ENCODE measurements around the gene RNF213.

RNF213 gene

DNA sequence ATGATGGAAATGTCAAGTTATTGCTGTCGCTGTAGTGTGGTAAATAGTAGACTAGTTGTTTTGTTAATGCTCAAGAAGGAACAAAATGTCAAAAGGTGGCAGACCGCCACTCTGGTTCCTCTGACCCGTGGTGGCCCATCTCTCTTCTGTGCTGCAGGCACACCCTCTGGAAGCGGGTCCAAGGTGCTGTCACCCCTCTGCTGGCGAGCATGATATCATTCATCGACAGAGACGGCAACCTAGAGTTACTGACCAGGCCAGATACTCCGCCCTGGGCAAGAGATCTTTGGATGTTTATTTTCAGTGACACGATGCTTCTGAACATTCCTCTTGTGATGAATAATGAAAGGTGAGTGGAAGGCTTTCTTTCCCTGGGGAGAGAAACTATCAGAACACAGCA lies 97.5 kb downstream of the RNF213 start:
- ChIA-PET POLR2A (no interaction called here), CTCF (no interaction called here)
- TF ChIP-seq, protein P1, sequence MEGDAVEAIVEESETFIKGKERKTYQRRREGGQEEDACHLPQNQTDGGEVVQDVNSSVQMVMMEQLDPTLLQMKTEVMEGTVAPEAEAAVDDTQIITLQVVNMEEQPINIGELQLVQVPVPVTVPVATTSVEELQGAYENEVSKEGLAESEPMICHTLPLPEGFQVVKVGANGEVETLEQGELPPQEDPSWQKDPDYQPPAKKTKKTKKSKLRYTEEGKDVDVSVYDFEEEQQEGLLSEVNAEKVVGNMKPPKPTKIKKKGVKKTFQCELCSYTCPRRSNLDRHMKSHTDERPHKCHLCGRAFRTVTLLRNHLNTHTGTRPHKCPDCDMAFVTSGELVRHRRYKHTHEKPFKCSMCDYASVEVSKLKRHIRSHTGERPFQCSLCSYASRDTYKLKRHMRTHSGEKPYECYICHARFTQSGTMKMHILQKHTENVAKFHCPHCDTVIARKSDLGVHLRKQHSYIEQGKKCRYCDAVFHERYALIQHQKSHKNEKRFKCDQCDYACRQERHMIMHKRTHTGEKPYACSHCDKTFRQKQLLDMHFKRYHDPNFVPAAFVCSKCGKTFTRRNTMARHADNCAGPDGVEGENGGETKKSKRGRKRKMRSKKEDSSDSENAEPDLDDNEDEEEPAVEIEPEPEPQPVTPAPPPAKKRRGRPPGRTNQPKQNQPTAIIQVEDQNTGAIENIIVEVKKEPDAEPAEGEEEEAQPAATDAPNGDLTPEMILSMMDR (IDR thresholded peaks at IDR 0.05; ENCODE audit: insufficient read depth, low read length, missing control alignments): no peak
- no peak overlapping the region for H3K4me3 ChIP-seq (ENCODE audit: low read depth, low read length)
- no peak for DNase-seq (ENCODE audit: low read depth, low spot score)

DNA sequence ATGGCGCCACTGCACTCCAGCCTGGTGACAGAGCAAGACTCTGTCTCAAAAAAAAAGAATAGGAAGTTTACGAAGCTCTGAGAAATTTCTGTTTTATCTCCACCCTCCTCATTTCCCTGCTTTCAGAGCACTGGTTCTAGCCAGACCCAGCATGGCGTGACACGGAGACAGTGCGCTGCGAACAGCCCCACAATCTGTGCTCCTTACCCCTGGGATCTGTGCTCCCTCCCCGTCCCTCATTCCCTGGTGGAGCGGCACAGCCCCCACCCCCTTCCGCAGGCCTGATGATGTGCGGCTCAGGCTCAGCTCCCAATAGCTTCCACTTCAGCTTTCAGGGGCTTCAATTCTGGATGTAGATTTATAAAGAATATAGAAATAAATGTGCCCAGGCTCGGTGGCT lies 98.2 kb downstream of the RNF213 start:
- no peak for DNase-seq (ENCODE audit: low read depth, low spot score)
- CTCF ChIA-PET: no interaction called here
- H3K4me3 ChIP-seq (ENCODE audit: low read depth, low read length): no peak overlapping the region
- TF ChIP-seq, protein P1 (IDR thresholded peaks at IDR 0.05; ENCODE audit: insufficient read depth, low read length, missing control alignments): no peak
- POLR2A ChIA-PET: no interaction called here

DNA sequence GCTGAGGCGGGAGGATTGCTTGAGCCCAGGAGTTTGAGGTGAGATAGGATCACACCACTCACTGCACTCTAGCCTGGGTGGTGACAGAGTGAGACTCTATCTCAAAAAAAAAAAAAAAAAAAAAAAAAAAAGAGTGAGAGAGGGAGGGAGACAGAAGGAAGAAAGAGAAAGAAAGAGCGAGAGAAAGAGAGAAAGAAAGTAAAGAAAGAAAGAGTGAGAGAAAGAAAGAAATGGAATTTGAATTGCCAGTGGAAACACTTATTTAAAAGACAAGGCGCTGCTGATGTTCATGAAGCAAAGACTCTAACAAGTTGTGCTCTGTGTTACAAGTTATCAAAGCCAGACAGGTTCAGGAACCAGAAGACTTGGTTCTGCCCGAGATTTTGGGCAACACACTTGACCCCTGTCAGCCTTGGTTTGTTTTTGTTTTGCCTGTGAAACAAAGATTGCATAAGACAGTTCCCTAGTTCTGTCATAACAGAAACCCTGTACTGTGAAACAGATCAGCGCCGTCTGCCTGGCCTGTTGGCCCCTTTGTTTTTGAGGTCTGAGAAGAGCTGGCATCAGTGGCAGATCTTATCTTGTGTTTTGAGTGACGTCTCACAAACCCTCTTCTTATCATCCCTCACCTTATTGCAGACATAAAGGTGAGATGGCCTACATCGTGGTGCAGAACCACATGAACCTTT lies 98.9 kb downstream of the RNF213 start:
- ChIA-PET CTCF (interaction anchor here (1.0 kb wide), 1 partner anchor 16 kb away, joined by 3 read pairs; no protein-coding TSS in a partner anchor), POLR2A (no interaction called here)
- no peak overlapping the region for H3K4me3 ChIP-seq (ENCODE audit: low read depth, low read length)
- no peak for DNase-seq (ENCODE audit: low read depth, low spot score)
- TF ChIP-seq, protein P1 (IDR thresholded peaks at IDR 0.05; ENCODE audit: insufficient read depth, low read length, missing control alignments): no peak

DNA sequence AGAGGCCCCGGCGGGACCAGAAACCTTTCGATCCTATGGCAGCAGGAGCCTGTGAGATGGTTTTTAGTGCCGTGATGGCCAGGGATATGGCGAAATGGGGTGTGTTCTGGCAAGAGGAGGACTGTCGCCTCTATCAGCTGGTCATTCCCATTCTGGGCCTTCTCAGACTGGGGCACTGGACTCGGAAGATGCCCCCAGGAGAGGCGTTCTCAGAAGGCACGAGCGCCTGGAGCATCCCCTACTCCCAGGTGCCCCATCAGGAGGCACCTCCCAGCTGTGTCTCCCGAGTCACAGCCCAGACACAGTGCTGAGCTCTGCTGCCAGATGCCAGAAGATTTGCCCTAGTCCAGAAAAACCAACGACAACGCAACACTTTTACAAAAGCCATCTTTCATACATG lies 99.7 kb downstream of the RNF213 start:
- ChIA-PET CTCF (interaction anchor here (1.0 kb wide), 1 partner anchor 15 kb away, joined by 3 read pairs; no protein-coding TSS in a partner anchor), POLR2A (no interaction called here)
- TF ChIP-seq, protein P1 (IDR thresholded peaks at IDR 0.05; ENCODE audit: insufficient read depth, low read length, missing control alignments): no peak
- no peak overlapping the region for H3K4me3 ChIP-seq (ENCODE audit: low read depth, low read length)
- no peak for DNase-seq (ENCODE audit: low read depth, low spot score)

DNA sequence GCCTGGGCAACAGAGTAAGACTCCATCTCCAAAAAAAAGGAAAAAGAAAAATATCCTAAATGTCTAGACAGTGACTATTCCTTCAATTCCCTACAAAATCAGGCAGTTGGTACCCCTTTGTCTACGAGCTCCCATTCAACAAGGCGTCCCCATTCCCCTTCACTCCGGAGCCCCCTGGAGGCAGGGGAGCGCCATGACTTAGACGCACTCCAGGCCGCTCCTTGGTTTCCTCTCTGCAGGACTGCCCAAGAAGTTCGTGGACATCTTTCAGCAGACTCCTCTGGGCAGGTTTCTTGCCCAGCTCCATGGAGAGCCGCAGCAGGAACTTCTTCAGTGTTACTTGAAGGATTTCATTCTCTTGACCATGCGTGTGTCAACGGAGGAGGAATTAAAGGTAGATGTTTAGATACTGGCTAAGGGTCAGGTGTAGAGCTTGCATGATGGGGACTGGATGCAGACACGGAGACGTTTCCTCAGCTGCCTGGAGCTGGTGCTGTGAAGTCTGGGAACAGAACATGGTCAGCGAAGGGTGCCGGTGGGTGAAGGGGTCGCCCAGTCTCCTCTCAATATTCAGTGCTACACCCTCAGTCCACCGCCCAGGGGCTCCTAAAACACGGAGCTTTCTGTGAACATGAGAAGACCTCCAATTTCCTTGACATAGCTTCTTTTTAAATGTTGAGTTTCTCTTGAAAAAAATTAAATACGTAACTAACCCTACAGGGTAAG lies 101.0 kb downstream of the RNF213 start:
- ChIA-PET POLR2A (interaction anchor here (0.5 kb wide), 1 partner anchor 33 kb away, joined by 3 read pairs; no protein-coding TSS in a partner anchor), CTCF (interaction anchor here (0.8 to 3.0 kb wide), 9 partner anchors 8 to 279 kb away, joined by 3 to 11 read pairs (median 4); no protein-coding TSS in a partner anchor)
- TF ChIP-seq, protein P1 (IDR thresholded peaks at IDR 0.05; ENCODE audit: insufficient read depth, low read length, missing control alignments): peak; percentile 41
- no peak overlapping the region for H3K4me3 ChIP-seq (ENCODE audit: low read depth, low read length)
- DNase-seq (ENCODE audit: low read depth, low spot score): no peak

All from AG04449 (cell line).